ENCODE results near the gene TSFM.

DNA sequence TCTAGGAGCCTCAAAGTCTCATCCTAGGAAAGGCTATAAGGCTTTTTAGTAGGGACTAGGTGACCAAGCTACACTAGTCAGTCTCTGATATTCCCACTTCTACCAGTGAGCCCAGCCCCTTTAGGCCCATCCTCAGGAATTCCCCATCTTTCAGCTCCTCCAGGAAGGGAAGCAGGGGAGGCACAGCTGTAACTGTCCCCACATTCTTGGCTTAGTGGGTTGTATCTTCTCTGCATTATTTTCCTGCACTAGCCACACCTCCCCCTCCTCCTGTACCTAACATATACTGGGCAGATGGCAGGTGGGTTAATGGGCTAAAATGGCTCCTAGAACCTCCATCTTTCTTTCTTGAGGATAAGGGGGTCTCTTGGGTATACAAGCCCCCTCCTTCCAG is 15.3 kb upstream of the TSFM start:
- no peak for TF ChIP-seq EZH2 (optimal IDR thresholded peaks at IDR 0.05; ENCODE audit: low read depth, low read length)
- TF ChIP-seq, protein P1, sequence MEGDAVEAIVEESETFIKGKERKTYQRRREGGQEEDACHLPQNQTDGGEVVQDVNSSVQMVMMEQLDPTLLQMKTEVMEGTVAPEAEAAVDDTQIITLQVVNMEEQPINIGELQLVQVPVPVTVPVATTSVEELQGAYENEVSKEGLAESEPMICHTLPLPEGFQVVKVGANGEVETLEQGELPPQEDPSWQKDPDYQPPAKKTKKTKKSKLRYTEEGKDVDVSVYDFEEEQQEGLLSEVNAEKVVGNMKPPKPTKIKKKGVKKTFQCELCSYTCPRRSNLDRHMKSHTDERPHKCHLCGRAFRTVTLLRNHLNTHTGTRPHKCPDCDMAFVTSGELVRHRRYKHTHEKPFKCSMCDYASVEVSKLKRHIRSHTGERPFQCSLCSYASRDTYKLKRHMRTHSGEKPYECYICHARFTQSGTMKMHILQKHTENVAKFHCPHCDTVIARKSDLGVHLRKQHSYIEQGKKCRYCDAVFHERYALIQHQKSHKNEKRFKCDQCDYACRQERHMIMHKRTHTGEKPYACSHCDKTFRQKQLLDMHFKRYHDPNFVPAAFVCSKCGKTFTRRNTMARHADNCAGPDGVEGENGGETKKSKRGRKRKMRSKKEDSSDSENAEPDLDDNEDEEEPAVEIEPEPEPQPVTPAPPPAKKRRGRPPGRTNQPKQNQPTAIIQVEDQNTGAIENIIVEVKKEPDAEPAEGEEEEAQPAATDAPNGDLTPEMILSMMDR (IDR thresholded peaks at IDR 0.05; ENCODE audit: low read length): no peak

All from MM.1S (cell line).